Right atrium auricular region (tissue), 2 donors: ENCODE measurements around the gene PGA4. TPM values are rescaled to one million over a fixed set of nuclear protein-coding genes. Genes with fewer than 3 reads are reported as not detected.
"Not testable (repeated sequence)": the region's sequence is repeated elsewhere in the genome, so short reads cannot be mapped to it uniquely, and the experiment has no call there.

Experiments
- DNase-seq: peaks from one replicate; pipeline ENCODE4 v3.0.0-alpha.2; 2019; ENCODE audit warnings: low spot score
- H3K27ac ChIP-seq, 2 donors: fragments of 200-600 bp; sonication (generic); 1 replicate in 1 of 2; 2 replicates in 1 of 2; pipeline ENCODE4 v1.5.1; 2016 to 2019
- H3K27me3 ChIP-seq, 2 donors: fragments of 200-600 bp; sonication (generic); one replicate each; pipeline versions ENCODE4 v1.5.1 to v1.6.0; 2017 to 2019
- H3K36me3 ChIP-seq: fragments of 200-600 bp; sonication (generic); one replicate; pipeline ENCODE4 v1.5.1; 2016
- H3K4me1 ChIP-seq, 2 donors: fragments of 200-600 bp; sonication (generic); one replicate each; pipeline versions ENCODE4 v1.5.1 to v1.6.0; 2017 to 2019
- H3K4me3 ChIP-seq, 2 donors: fragments of 200-600 bp; sonication (generic); 1 replicate in 1 of 2; 2 replicates in 1 of 2; pipeline ENCODE4 v1.5.1; 2017 to 2019; ENCODE audit warnings: mild to moderate bottlenecking in 1 of 2, moderate library complexity in 1 of 2
- H3K9me3 ChIP-seq, 2 donors: fragments of 200-600 bp; sonication (generic); one replicate each; pipeline ENCODE4 v1.5.1; 2019
- total RNA-seq, 2 donors: library from RNA; depleted of rRNA; stranded (reverse); fragments of >200 nt; gene quantifications; one replicate each; pipeline ENCODE4 v1.1.0, GENCODE V29; 2016

Gene PGA4
- total RNA-seq, 2 donors from 2014 or later, result 0.56 TPM; not detected in 1

DNA sequence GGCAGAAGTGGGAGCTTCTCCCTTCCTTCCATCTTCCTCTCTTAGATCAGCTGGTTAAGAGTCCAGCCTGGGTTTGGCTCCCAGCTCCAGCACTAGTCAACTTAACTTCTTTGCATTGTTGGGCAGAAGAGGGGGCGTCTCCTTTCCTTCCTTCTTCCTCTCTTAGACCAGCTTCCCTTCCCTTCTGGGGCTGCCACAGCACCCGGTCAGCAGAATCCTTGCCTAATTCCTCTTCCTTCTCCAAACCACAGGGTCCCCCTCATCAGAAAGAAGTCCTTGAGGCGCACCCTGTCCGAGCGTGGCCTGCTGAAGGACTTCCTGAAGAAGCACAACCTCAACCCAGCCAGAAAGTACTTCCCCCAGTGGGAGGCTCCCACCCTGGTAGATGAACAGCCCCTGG lies 545 bp downstream of the PGA4 start:
- H3K9me3 ChIP-seq, H3K27ac ChIP-seq, DNase-seq, H3K27me3 ChIP-seq, H3K4me1 ChIP-seq, H3K4me3 ChIP-seq, H3K36me3 ChIP-seq: not testable (repeated sequence)

DNA sequence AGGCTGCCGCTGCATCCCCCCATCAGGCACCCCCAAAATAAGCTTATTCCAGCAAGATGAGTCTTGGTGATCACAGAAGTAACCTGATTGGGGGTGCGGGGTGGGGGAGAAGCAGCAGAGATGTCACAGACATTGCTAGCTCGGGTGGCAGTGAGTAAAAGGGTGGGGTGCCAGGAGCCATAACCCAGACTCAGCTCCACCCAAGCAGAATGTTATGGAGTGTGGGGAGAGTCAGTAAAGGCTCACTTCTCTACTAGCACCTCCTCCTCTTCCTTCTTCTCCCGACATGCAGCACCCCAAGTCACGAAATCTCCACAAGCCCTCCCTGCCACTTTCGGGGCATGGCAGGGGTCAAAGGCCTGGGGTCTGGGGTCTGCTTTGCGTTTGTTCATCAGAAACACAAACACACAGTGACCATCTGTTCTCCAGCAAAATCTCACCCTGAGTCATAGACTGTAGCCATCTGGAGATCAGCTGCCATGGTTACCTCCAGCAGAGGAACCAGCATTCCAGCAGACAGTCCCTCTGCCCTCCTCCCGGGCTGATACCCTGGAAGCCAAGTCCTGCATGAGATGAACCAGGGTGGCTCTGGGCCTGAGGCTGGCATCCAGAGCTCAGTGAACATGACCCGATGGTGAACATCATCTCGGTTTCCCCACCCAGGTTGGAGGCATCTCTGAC lies 4.5 kb downstream of the PGA4 start:
- H3K27me3 ChIP-seq, H3K9me3 ChIP-seq, H3K4me1 ChIP-seq, H3K36me3 ChIP-seq, H3K4me3 ChIP-seq, H3K27ac ChIP-seq, DNase-seq: not testable (repeated sequence)

DNA sequence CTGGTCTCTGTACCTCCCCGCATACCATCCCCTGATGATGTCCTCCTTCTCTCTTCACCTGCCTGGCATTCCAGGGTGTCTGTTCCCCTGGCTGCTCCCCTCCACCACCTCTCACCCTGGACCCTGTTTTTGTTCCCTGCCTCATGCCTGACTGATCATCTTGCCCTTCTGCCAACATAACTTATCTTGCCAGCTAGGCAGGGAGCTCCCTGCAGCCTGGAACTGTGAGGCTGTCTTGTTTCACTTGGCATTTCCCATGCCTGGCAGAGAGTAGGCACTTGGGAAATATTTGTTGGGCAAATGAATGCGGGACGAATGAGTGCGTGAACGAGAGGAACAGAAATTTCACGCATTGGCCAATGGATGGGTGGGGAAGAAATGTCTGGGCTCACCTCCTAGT lies 7.3 kb downstream of the PGA4 start:
- not testable (repeated sequence) for H3K27ac ChIP-seq, DNase-seq, H3K9me3 ChIP-seq, H3K36me3 ChIP-seq, H3K4me3 ChIP-seq, H3K4me1 ChIP-seq, H3K27me3 ChIP-seq

DNA sequence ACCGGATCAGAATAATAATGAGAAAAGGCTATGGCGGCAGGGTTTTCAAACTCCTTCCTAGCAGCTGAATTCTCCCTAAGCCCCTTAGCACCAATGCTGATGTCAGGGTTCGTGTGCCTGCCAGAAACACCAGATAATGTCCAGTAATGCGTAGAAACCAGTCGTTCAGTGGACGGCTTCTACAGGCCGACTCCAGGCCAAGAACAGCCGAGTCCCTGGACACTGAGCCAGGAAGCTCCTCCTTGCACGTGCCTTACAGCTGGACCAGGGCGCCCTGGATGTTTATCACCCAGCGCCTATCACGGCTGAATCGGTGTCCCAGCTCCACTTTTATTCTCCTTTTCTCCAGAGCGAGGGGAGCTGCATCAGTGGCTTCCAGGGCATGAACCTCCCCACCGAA lies 8.9 kb downstream of the PGA4 start:
- not testable (repeated sequence) for H3K27ac ChIP-seq, H3K27me3 ChIP-seq, H3K9me3 ChIP-seq, H3K4me3 ChIP-seq, H3K36me3 ChIP-seq, H3K4me1 ChIP-seq, DNase-seq

DNA sequence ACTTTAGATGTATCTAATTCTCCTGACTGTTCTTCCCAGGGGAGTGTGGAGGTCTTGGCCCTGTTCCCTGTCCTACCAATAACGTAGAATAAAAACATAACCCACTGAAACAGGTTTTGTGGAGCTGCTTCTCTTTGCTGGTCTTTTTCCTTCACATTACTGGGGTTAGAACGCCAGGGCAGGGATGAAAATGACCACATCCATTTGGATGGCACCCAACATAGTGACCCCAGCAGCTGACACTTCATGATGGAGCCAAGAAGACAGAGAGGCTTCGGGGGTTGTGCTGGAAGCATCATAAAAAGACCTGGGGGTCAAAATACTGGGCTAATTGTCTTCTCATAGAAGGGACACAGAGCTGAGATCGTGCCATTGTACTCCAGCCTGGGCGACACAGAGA lies 9.4 kb downstream of the PGA4 start:
- H3K4me1 ChIP-seq, H3K4me3 ChIP-seq, H3K27me3 ChIP-seq, H3K36me3 ChIP-seq, H3K27ac ChIP-seq, DNase-seq, H3K9me3 ChIP-seq: not testable (repeated sequence)

DNA sequence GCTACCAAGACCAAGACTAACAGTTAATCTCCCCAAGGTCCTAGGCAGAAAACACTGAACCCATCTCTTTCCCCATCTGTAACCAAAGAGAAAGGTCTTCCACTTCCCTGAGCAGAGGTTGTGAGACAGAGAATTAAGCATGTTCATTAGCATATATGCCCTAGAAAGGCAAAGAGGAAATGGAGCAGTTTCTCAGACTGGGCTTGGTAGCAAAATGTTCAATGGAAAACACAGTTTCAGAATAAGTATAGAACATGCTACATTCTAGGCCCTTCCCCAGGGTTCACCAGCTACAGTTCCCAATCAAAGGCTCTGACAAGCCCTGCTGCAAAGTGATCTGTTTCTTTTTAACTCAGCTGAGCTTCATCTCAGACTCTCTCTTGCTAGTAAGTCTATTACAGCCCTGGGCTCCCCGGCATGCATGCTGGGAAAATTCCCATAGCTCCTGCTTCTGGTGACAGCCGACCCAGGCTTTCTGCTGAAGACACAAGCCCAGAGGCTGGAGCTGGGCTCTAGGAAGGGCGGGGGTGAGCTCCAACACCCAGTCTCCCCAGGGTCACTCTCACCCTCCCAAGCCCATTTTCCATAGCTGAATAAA lies 10.5 kb downstream of the PGA4 start:
- H3K9me3 ChIP-seq, H3K36me3 ChIP-seq, H3K27ac ChIP-seq, H3K4me3 ChIP-seq, H3K4me1 ChIP-seq, H3K27me3 ChIP-seq, DNase-seq: not testable (repeated sequence)

DNA sequence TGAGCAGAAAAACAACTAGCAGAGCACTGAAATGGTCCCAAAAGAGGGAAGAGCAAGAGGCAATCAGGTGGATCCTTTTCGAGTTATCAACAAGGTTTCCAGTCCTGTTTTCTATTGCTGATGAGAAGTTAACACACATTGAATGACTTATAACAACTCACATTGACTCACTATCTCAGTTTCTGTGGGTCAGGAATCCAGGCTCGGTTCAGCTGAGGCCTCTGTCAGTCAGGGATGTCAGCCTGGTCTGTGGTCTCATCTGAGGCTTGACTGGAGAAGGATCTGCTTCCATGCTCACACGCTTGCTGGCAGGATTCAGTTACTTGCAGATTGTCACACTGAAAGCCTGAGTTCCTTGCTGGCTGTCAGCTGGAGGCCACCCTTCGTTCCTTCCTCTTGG lies 15.0 kb downstream of the PGA4 start:
- not testable (repeated sequence) for H3K9me3 ChIP-seq, H3K36me3 ChIP-seq, H3K4me3 ChIP-seq, H3K27me3 ChIP-seq, H3K27ac ChIP-seq, DNase-seq, H3K4me1 ChIP-seq

DNA sequence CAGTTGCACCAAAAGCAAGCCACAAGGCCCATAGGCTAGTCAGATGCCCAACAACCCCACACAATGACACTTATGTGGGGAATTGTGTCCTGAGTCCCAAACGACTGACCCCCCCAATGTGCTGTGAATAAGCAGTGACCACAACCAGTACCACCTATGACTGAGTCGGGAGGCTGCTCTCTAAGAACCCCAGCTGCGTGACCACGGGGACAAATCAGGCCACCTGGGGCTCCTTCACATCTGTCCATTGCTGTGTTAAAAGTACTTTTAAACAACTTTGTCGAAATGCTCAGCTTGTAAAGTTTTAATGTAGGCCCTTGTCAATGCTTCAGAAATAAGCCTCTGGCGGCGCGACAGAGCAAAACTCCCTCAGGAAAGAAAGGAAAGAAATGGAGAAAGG lies 18.1 kb downstream of the PGA4 start:
- not testable (repeated sequence) for H3K4me3 ChIP-seq

DNA sequence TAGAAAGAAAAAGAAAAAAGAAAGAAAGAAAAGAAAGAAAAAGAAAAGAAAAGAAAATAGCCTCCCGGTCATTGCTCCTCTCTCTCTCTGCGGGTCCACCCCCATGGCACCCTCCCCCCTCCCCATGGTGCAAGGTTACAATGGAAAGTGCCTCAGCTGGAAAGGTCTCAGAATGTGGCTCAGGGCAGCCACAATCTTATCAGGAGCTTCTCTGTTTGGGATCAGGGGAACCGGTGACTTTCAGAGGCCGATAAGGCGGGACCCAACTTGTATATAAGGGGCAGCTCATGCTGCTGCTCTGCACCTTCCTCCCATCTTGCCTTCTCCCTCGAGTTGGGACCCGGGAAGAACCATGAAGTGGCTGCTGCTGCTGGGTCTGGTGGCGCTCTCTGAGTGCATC lies 18.7 kb downstream of the PGA4 start, which contains the start of gene PGA5:
TSS of gene PGA5 (plus strand) at position 301 of the 400 bp plus-strand sequence. CDS start at position 353, 52 bp downstream.
- H3K4me1 ChIP-seq, result not testable (repeated sequence)

More for the DNA sequence above, 18.1 kb downstream of the PGA4 start:
- not testable (repeated sequence) for H3K27me3 ChIP-seq, DNase-seq, H3K27ac ChIP-seq, H3K36me3 ChIP-seq, H3K4me1 ChIP-seq, H3K9me3 ChIP-seq

DNA sequence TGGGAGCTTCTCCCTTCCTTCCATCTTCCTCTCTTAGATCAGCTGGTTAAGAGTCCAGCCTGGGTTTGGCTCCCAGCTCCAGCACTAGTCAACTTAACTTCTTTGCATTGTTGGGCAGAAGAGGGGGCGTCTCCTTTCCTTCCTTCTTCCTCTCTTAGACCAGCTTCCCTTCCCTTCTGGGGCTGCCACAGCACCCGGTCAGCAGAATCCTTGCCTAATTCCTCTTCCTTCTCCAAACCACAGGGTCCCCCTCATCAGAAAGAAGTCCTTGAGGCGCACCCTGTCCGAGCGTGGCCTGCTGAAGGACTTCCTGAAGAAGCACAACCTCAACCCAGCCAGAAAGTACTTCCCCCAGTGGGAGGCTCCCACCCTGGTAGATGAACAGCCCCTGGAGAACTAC lies 19.4 kb downstream of the PGA4 start:
- not testable (repeated sequence) for DNase-seq, H3K4me1 ChIP-seq, H3K27ac ChIP-seq, H3K9me3 ChIP-seq, H3K27me3 ChIP-seq, H3K36me3 ChIP-seq, H3K4me3 ChIP-seq

More for the DNA sequence above, 18.7 kb downstream of the PGA4 start, which contains the start of gene PGA5:
- not testable (repeated sequence) for H3K27ac ChIP-seq, H3K9me3 ChIP-seq, H3K4me3 ChIP-seq, DNase-seq, H3K36me3 ChIP-seq, H3K27me3 ChIP-seq

DNA sequence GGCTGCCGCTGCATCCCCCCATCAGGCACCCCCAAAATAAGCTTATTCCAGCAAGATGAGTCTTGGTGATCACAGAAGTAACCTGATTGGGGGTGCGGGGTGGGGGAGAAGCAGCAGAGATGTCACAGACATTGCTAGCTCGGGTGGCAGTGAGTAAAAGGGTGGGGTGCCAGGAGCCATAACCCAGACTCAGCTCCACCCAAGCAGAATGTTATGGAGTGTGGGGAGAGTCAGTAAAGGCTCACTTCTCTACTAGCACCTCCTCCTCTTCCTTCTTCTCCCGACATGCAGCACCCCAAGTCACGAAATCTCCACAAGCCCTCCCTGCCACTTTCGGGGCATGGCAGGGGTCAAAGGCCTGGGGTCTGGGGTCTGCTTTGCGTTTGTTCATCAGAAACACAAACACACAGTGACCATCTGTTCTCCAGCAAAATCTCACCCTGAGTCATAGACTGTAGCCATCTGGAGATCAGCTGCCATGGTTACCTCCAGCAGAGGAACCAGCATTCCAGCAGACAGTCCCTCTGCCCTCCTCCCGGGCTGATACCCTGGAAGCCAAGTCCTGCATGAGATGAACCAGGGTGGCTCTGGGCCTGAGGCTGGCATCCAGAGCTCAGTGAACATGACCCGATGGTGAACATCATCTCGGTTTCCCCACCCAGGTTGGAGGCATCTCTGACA lies 23.3 kb downstream of the PGA4 start:
- H3K4me3 ChIP-seq, H3K36me3 ChIP-seq, DNase-seq, H3K9me3 ChIP-seq, H3K4me1 ChIP-seq, H3K27ac ChIP-seq, H3K27me3 ChIP-seq: not testable (repeated sequence)

DNA sequence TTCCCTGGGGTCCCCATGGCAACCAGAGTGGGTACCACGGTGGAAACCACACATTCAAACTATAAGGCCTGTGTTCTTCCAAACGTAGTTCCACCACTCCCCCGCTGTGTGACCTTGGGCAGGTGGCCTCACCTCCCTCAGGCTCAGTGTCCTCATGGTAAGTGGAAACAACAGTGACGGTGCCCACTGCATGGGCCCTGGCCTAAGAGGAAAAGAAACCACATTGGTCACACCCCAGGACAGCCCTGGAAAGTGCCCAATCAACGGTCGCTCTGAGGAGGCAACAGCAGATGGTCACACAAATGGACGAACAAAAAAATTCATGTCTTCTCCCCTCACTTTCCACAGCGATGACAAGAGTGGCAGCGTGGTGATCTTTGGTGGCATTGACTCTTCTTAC lies 25.9 kb downstream of the PGA4 start:
- not testable (repeated sequence) for H3K9me3 ChIP-seq, H3K36me3 ChIP-seq, DNase-seq, H3K4me1 ChIP-seq, H3K27me3 ChIP-seq, H3K27ac ChIP-seq, H3K4me3 ChIP-seq

DNA sequence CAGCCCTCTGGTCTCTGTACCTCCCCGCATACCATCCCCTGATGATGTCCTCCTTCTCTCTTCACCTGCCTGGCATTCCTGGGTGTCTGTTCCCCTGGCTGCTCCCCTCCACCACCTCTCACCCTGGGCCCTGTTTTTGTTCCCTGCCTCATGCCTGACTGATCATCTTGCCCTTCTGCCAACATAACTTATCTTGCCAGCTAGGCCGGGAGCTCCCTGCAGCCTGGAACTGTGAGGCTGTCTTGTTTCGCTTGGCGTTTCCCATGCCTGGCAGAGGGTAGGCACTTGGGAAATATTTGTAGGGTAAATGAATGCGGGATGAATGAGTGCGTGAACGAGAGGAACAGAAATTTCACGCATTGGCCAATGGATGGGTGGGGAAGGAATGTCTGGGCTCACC lies 27.1 kb downstream of the PGA4 start:
- H3K4me3 ChIP-seq, H3K27me3 ChIP-seq, H3K4me1 ChIP-seq, DNase-seq, H3K27ac ChIP-seq, H3K36me3 ChIP-seq, H3K9me3 ChIP-seq: not testable (repeated sequence)

DNA sequence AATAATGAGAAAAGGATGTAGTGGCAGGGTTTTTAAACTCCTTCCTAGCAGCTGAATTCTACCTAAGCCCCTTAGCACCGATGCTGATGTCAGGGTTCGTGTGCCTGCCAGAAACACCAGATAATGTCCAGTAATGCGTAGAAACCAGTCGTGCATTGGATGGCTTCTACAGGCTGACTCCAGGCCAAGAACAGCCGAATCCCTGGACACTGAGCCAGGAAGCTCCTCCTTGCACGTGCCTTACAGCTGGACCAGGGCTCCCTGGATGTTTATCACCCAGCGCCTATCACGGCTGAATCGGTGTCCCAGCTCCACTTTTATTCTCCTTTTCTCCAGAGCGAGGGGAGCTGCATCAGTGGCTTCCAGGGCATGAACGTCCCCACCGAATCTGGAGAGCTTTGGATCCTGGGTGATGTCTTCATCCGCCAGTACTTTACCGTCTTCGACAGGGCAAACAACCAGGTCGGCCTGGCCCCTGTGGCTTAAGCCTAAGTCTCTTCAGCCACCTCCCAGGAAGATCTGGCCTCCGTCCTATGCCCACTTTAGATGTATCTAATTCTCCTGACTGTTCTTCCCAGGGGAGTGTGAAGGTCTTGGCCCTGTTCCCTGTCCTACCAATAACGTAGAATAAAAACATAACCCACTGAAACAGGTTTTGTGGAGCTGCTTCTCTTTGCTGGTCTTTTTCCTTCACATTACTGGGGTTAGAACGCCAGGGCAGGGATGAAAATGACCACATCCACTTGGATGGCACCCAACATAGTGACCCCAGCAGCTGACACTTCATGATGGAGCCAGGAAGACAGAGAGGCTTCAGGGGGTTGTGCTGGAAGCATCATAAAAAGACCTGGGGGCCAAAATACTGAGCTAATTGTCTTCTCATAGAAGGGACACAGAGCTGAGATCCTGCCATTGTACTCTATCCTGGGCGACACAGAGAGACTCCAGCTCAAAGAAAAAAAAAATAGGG lies 28.9 kb downstream of the PGA4 start:
- not testable (repeated sequence) for H3K27ac ChIP-seq, H3K4me1 ChIP-seq, H3K9me3 ChIP-seq, H3K4me3 ChIP-seq, DNase-seq, H3K27me3 ChIP-seq, H3K36me3 ChIP-seq
